SK-N-SH (cell line): ENCODE results near the gene ATP2A3.

Experiments
- CTCF ChIP-seq: fragments of 200-600 bp; sonication (generic); IDR thresholded peaks from 2 replicates; pipeline ENCODE4 v1.6.1; 2017; ENCODE audit warnings: antibody characterized with exemption, mild to moderate bottlenecking, moderate library complexity
- NFIC ChIP-seq: IDR thresholded peaks from 2 replicates; pipeline ENCODE4 v1.4.0; 2012; ENCODE audit warnings: borderline replicate concordance
- PBX3 ChIP-seq: IDR thresholded peaks from 2 replicates; pipeline ENCODE4; 2012
- POLR2AphosphoS5 ChIP-seq: IDR thresholded peaks from 2 replicates; pipeline ENCODE4 v1.6.1; 2012; ENCODE audit warnings: low read depth, low read length
- REST ChIP-seq: IDR thresholded peaks from 2 replicates; pipeline ENCODE4 v1.6.1; 2012; ENCODE audit warnings: mild to moderate bottlenecking, low read depth, low read length, moderate library complexity

- no peak for TF ChIP-seq CTCF
- TF ChIP-seq POLR2AphosphoS5: no peak
- no peak for TF ChIP-seq NFIC
- no peak for TF ChIP-seq REST
- TF ChIP-seq PBX3: no peak
These were observed 42.5 kb upstream of the ATP2A3 start for GRCh38 chr17:4006745-4007211.
